ENCODE measurements around the gene WSCD1.

Gene WSCD1

DNA sequence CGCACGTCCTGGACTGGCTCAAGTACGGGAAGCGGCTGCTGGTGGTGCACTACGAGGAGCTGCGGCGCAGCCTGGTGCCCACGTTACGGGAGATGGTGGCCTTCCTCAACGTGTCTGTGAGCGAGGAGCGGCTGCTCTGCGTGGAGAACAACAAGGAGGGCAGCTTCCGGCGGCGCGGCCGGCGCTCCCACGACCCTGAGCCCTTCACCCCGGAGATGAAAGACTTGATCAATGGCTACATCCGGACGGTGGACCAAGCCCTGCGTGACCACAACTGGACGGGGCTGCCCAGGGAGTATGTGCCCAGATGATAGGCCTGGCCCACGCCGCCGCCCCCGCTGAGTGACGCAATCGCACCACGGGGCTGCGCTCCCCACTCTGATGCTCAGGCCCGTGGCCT, 50.2 kb downstream of the WSCD1 start:
- Mint-ChIP-seq H3K4me1 (ENCODE audit: low read depth) (no peaks in the 10 kb centered on the region), H3K36me3 (ENCODE audit: low read depth) (no peaks in the 10 kb centered on the region), H3K9me3 (peaks cover 7% of the 10 kb centered on the region), H3K27ac (no peak overlapping the region), H3K4me3 (no peak overlapping the region), H3K27me3 (no peaks in the 10 kb centered on the region)
- intact Hi-C loops (cut with micrococcal nuclease) = no loop called here

DNA sequence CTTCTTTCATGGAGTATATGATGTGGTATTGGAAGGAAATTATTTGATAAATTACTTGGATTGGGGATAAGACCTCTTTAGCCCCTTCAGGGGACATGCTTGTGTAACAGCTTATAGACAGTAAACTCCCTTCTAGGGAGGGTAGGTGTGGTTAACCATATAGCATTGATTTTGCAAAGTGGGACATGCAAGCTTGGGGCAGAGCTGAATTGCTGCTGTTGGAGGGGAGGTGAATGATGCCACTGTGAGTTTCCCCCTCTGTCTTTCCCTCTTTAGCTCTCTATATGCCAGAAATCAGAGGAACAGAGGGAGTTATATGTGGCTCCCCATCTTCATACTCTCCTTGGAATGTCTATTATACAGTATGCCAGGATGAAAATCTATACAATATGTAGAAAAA, 54.7 kb downstream of the WSCD1 start:
- intact Hi-C loops (cut with micrococcal nuclease) = no loop called here
- no peaks in the 10 kb centered on the region for H3K27me3 Mint-ChIP-seq
- H3K4me3 Mint-ChIP-seq = no peak overlapping the region
- H3K27ac Mint-ChIP-seq = no peak overlapping the region
- H3K36me3 Mint-ChIP-seq (ENCODE audit: low read depth) = no peaks in the 10 kb centered on the region
- peaks cover 7% of the 10 kb centered on the region for H3K9me3 Mint-ChIP-seq
- H3K4me1 Mint-ChIP-seq (ENCODE audit: low read depth) = no peaks in the 10 kb centered on the region

DNA sequence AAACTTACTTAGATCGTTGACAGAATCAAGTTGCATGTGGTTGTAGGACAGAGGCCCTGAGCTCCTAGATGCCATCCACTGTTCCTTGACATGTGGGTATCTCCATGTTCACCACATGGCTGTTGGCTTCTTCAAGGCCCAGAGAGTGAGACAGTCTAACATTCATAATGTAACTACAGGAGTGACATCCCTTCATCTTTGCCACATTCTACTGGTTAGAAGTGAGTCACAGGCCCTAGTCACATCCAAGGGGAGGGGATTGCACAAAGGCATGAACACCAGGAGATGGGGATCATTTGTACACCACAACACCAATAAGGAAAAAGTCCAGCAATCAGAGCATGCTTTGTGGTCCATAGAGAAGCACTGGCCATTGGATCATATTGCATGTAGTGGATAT, 56.6 kb downstream of the WSCD1 start:
- Mint-ChIP-seq H3K27ac (no peak overlapping the region), H3K4me3 (no peak overlapping the region), H3K27me3 (no peaks in the 10 kb centered on the region), H3K4me1 (ENCODE audit: low read depth) (no peaks in the 10 kb centered on the region), H3K9me3 (peaks cover 7% of the 10 kb centered on the region), H3K36me3 (ENCODE audit: low read depth) (no peaks in the 10 kb centered on the region)
- intact Hi-C loops (cut with micrococcal nuclease) = no loop called here

DNA sequence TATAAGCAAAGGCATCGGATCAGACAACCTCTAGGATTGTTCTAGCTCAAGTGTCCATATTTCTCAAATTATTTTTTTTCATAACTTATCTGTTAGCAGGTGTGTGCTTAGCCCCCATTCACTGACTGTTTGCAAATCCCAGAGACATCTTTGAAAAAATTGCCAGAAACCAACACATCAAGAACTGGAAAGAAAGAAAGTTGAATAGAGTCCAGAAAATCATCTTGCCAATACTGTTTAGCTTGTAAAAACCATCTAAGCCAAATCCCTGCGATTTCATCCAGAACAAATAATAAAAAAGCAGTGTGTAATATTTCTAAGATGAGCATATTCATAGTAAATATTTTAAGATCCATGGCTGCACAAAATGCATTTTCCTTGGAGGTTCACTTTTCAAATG, 64.5 kb downstream of the WSCD1 start:
- Mint-ChIP-seq H3K4me1 (ENCODE audit: low read depth) (no peaks in the 10 kb centered on the region), H3K9me3 (no peaks in the 10 kb centered on the region), H3K27me3 (peaks cover 3% of the 10 kb centered on the region), H3K27ac (no peak overlapping the region), H3K36me3 (ENCODE audit: low read depth) (no peaks in the 10 kb centered on the region), H3K4me3 (no peak overlapping the region)
- intact Hi-C loops (cut with micrococcal nuclease) = no loop called here

DNA sequence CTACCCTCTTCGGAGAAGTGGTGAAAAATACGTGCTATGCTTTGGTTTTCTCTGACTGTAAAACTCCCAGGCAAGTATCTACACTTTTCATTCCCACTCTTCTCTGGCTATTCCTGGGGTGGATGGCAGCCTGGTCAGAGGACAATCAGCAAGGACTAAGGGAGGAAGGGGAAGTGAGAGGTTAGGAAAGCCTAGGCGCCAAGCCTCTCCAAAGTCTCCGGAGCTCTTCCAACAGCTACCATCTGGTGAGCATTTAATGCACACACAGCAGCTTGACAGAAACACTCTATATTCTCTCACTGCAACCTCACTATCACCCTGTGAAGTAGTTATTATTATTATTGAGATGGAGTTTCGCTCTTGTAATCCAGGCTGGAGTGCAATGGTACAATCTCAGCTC, 65.1 kb downstream of the WSCD1 start:
- Mint-ChIP-seq H3K4me3 (no peak overlapping the region), H3K9me3 (no peaks in the 10 kb centered on the region), H3K4me1 (ENCODE audit: low read depth) (no peaks in the 10 kb centered on the region), H3K27ac (no peak overlapping the region), H3K36me3 (ENCODE audit: low read depth) (no peaks in the 10 kb centered on the region), H3K27me3 (peaks cover 3% of the 10 kb centered on the region)
- intact Hi-C loops (cut with micrococcal nuclease) = no loop called here

DNA sequence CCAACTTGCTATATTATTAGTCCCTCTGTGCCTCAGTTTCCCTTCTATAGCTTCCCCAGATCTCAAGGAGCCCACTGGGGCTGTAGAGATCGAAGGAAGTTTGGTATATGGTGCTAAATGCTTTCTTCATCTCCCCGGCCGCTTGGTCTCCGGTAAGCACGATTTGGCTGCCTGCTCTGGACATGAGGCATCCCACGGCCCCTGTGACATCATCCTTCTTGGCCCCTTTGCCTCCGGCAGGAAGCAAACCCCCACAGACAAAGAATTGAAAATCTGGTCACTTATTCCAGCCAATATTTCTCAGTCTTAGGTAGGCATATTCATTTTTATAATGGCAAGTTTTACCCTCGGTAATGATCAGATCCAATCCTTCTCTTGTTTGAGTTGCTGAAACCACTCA, 65.8 kb downstream of the WSCD1 start:
- Mint-ChIP-seq H3K27me3 (peaks cover 3% of the 10 kb centered on the region), H3K9me3 (no peaks in the 10 kb centered on the region), H3K36me3 (ENCODE audit: low read depth) (no peaks in the 10 kb centered on the region), H3K4me3 (no peak overlapping the region), H3K27ac (no peak overlapping the region), H3K4me1 (ENCODE audit: low read depth) (no peaks in the 10 kb centered on the region)
- intact Hi-C loops (cut with micrococcal nuclease) = no loop called here

DNA sequence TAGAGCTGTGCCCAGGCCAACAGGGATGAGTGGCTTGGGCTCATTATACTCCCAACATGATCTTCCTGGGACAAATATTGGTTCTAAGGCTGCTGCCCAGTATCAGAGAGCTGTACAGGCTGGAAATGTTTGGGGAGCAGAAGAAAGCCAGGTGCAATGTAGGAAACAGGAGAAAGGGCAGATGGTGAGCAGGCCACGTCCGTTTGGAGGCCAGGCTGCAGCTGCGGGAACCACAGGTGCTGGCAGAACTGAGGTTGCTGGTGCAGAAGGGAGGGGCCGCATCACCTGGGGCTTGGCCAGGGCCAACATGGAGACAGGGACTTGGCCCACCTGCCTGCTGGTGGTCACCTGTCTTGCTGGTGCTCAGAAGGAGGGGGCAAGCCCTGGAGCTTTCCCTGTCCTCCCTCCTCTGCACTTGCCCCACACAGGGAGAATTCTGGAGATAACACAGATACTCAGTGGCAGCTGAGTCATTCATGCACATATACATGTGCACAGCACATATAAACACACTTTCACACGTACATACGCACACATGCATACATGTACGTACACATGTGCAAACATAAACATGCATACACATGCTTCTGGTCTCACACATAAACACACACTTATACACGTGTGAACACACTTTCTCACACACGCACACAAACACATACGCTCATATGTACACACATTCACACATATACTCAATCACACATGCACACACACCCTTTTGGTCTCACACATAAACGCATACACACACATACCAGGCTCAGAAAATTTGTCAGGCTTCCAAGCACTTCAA, 67.7 kb downstream of the WSCD1 start:
- no peaks in the 10 kb centered on the region for H3K36me3 Mint-ChIP-seq (ENCODE audit: low read depth)
- intact Hi-C loops (cut with micrococcal nuclease) = no loop called here
- no peak overlapping the region for H3K27ac Mint-ChIP-seq
- H3K4me1 Mint-ChIP-seq (ENCODE audit: low read depth) = no peaks in the 10 kb centered on the region
- H3K27me3 Mint-ChIP-seq = peaks cover 5% of the 10 kb centered on the region
- no peaks in the 10 kb centered on the region for H3K9me3 Mint-ChIP-seq
- H3K4me3 Mint-ChIP-seq = no peak overlapping the region

DNA sequence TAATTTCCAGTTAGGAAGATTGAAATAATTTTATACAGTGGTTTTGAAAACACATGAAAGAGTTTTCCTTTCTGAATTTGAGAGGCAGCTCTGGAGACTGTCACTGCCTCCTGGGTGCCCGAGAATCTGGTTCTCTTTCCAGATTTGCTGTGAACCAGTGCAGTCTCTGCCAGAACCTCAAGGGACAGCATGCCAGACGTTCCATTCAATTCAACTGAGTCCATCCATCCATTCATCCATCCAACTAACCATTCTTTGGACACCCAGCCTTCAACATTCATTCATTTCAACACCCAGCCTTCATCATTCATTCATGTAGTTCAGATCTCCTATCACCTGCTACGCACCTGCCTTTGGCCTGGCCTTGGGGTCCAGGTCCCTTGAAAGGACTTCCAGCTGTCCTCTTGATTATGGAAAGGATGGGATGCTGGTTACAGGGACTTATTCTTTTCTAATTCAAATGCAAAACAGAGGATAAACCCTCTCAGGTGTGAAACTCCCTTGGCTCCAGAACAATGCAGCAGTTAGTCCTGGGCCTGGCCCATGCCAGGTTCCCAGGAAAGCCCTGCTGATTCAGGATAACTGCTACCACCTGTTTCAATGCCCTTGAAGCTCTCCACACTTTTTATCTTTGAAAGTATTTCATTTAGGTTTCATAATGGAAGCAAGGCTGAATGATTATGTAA, 68.7 kb downstream of the WSCD1 start:
- peaks cover 5% of the 10 kb centered on the region for H3K27me3 Mint-ChIP-seq
- intact Hi-C loops (cut with micrococcal nuclease) = no loop called here
- no peaks in the 10 kb centered on the region for H3K36me3 Mint-ChIP-seq (ENCODE audit: low read depth)
- no peak overlapping the region for H3K27ac Mint-ChIP-seq
- H3K4me1 Mint-ChIP-seq (ENCODE audit: low read depth) = no peaks in the 10 kb centered on the region
- no peaks in the 10 kb centered on the region for H3K9me3 Mint-ChIP-seq
- no peak overlapping the region for H3K4me3 Mint-ChIP-seq

DNA sequence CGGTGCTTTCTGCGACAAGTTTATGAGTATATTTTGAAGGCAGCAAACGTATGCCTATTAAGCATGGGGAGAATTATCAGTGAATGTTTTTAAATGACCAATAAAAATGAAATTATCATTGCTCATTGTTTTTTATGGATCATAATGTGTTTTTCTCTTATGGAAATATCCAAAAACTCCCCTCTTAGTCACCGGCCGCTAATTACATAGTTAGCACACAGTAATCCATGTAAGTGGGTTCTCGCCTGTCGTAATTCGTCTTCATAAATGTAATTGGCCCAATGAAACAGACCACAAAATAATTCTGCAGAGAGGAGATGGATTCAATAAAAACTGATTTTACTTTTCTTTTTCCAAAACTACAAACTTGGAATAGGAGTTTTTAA, 69.3 kb downstream of the WSCD1 start:
- H3K27ac Mint-ChIP-seq = no peak overlapping the region

DNA sequence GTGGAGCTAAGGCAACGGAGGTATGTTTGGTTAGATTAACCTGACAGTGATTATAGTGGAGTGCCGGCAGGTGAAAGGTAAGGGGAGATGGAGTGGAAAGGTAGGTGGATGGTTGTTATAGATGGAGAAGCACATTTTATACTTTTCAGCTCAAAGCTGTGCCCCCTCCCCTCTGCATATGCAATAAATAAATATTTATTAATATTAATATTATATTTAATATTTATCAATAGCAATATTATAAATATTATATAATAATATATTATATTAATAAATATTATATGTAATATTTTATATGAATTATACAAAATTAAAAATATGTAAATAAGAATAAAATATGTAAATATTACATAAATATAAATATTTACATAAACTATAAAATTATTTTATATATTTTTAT, 70.0 kb downstream of the WSCD1 start:
- intact Hi-C loops (cut with micrococcal nuclease) = no loop called here
- H3K4me1 Mint-ChIP-seq (ENCODE audit: low read depth) = no peaks in the 10 kb centered on the region
- H3K27me3 Mint-ChIP-seq = peaks cover 5% of the 10 kb centered on the region
- H3K36me3 Mint-ChIP-seq (ENCODE audit: low read depth) = no peaks in the 10 kb centered on the region
- H3K27ac Mint-ChIP-seq = no peak overlapping the region
- H3K9me3 Mint-ChIP-seq = no peaks in the 10 kb centered on the region
- H3K4me3 Mint-ChIP-seq = no peak overlapping the region

More for the DNA sequence above, 69.3 kb downstream of the WSCD1 start:
- Mint-ChIP-seq H3K27me3 (peaks cover 5% of the 10 kb centered on the region), H3K4me1 (ENCODE audit: low read depth) (no peaks in the 10 kb centered on the region), H3K36me3 (ENCODE audit: low read depth) (no peaks in the 10 kb centered on the region), H3K4me3 (no peak overlapping the region), H3K9me3 (no peaks in the 10 kb centered on the region)
- intact Hi-C loops (cut with micrococcal nuclease) = no loop called here

DNA sequence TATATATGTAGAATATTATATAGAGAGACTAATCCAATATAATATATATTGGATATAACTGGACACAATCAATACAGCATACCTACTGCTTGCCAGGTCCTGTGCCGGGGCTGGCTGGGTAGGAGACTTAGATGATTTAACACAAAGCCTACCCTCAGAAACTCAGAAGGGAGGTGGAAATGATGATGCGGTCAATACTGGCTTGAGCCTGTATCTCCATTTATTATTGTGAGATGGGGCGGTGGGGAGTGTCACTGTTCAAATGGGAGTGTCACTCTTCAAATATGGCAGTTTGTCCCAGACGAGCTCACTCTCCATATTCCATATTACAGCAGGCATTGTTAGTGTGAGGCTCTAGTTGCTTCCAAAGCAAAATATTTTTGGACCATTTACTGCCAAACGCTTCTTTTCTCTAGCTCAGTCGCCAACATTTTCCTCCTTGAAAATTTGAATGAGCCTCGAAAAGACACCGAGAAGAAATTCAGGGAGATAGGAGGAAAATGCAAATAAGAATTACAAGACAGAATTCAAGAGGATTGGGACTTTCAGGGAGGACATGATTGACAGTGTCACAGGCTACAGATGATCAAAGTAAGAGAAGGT, 70.7 kb downstream of the WSCD1 start:
- Mint-ChIP-seq H3K36me3 (ENCODE audit: low read depth) (no peaks in the 10 kb centered on the region), H3K27me3 (peaks cover 5% of the 10 kb centered on the region), H3K4me1 (ENCODE audit: low read depth) (no peaks in the 10 kb centered on the region), H3K9me3 (no peaks in the 10 kb centered on the region), H3K27ac (no peak overlapping the region), H3K4me3 (no peak overlapping the region)
- intact Hi-C loops (cut with micrococcal nuclease) = no loop called here

DNA sequence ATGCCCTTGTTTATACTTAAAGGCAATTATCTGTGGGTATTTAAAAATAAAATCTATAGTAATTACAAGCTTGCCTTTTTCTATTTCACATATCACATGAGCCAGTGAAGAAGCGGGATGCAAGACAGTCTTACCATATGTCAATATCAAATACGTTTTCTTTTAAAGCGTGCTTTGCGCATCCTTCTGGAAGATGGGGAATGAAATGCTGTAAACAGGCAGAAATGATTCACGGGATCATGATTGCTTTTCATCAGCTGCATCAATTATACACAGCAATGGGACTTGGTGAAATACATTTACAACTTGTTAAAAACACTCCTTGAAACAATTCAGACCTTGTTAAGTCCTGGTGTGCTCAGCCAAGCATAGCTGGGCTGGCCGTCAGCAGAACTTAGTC, 72.5 kb downstream of the WSCD1 start:
- intact Hi-C loops (cut with micrococcal nuclease) = no loop called here
- no peaks in the 10 kb centered on the region for H3K36me3 Mint-ChIP-seq (ENCODE audit: low read depth)
- no peaks in the 10 kb centered on the region for H3K4me1 Mint-ChIP-seq (ENCODE audit: low read depth)
- no peak overlapping the region for H3K4me3 Mint-ChIP-seq
- peaks cover 5% of the 10 kb centered on the region for H3K27me3 Mint-ChIP-seq
- no peaks in the 10 kb centered on the region for H3K9me3 Mint-ChIP-seq
- H3K27ac Mint-ChIP-seq = no peak overlapping the region

DNA sequence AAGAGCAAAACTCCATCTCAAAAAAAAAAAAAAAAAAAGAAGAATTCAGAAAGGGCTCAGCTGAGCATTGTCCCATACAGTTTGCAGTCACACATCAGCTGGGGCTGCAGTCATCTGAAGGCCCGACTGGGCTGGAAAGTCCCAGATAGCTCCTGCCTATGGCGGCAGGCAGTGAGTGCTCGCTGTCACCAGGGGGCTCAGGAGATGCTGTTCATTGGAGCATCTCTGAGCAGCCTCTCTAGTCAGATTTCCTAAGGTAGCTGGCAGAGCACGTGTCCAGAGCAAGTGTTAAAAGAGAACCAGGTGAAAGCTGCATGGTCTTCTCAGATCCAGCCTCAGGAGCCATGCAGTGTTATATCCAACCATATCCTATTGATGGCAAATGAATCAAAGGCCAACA, 75.8 kb downstream of the WSCD1 start:
- peaks cover 2% of the 10 kb centered on the region for H3K27me3 Mint-ChIP-seq
- intact Hi-C loops (cut with micrococcal nuclease) = no loop called here
- no peaks in the 10 kb centered on the region for H3K36me3 Mint-ChIP-seq (ENCODE audit: low read depth)
- H3K4me3 Mint-ChIP-seq = no peak overlapping the region
- H3K9me3 Mint-ChIP-seq = no peaks in the 10 kb centered on the region
- no peak overlapping the region for H3K27ac Mint-ChIP-seq
- no peaks in the 10 kb centered on the region for H3K4me1 Mint-ChIP-seq (ENCODE audit: low read depth)

DNA sequence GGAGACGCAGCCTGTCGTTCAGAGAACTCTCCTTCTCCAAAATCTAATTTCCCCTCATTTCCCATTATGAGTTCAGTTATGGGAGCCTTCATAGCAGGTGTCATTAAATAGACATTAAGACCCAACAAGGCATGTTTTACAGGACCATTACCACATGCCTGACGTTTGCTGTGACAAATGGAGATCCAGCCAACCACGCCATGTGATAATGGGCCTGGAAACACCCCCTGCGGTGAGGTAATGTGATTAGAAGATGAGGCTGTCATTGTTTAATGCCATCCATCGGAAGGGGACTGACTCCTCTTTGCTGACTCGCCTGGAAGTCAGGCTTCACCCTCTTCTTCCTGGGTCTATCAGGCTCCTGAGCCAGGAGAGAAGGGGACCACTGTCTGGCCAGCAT, 76.9 kb downstream of the WSCD1 start:
- intact Hi-C loops (cut with micrococcal nuclease) = no loop called here
- no peaks in the 10 kb centered on the region for H3K36me3 Mint-ChIP-seq (ENCODE audit: low read depth)
- no peak overlapping the region for H3K4me3 Mint-ChIP-seq
- H3K27me3 Mint-ChIP-seq = no peaks in the 10 kb centered on the region
- H3K27ac Mint-ChIP-seq = no peak overlapping the region
- no peaks in the 10 kb centered on the region for H3K9me3 Mint-ChIP-seq
- no peaks in the 10 kb centered on the region for H3K4me1 Mint-ChIP-seq (ENCODE audit: low read depth)
